Measurements from ENCODE around the gene CASP8.

- TF ChIP-seq PPARA (CRISPR knock-in tag; IDR thresholded peaks at IDR 0.05; ENCODE audit: borderline replicate concordance) (no peak), ZFP30 (CRISPR knock-in tag; IDR thresholded peaks at IDR 0.05) (no peak), ZFP3 (CRISPR knock-in tag; IDR thresholded peaks at IDR 0.05) (no peak), ZNF565 (CRISPR knock-in tag; conservative IDR thresholded peaks at IDR 0.05; ENCODE audit: low read depth) (no peak), GLIS3 (CRISPR knock-in tag; IDR thresholded peaks at IDR 0.05) (no peak), RARB (CRISPR knock-in tag; IDR thresholded peaks at IDR 0.05) (no peak), BACH2 (CRISPR knock-in tag; IDR thresholded peaks at IDR 0.05; ENCODE audit: borderline replicate concordance) (no peak), PATZ1 (CRISPR knock-in tag; IDR thresholded peaks at IDR 0.05; ENCODE audit: borderline replicate concordance) (no peak), OSR1 (CRISPR knock-in tag; IDR thresholded peaks at IDR 0.05) (no peak)
- TF ChIP-seq, protein P1, sequence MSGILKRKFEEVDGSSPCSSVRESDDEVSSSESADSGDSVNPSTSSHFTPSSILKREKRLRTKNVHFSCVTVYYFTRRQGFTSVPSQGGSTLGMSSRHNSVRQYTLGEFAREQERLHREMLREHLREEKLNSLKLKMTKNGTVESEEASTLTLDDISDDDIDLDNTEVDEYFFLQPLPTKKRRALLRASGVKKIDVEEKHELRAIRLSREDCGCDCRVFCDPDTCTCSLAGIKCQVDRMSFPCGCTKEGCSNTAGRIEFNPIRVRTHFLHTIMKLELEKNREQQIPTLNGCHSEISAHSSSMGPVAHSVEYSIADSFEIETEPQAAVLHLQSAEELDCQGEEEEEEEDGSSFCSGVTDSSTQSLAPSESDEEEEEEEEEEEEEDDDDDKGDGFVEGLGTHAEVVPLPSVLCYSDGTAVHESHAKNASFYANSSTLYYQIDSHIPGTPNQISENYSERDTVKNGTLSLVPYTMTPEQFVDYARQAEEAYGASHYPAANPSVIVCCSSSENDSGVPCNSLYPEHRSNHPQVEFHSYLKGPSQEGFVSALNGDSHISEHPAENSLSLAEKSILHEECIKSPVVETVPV (CRISPR knock-in tag; IDR thresholded peaks at IDR 0.05) = no peak
Measured at GRCh38 chr2:201246280-201246679, 14.1 kb upstream of the CASP8 start.
